DND-41 (cell line): ENCODE data around the gene SYCP2L.

ENCODE experiments used
- CTCF ChIP-seq: IDR thresholded peaks from 2 replicates; pipeline ENCODE4 v1.5.1; 2012; ENCODE audit warnings: borderline replicate concordance, low read length, moderate library complexity, mild to moderate bottlenecking; ENCODE audit not compliant: poor library complexity, severe bottlenecking; ENCODE audit errors: extremely low read depth
- EZH2 ChIP-seq: IDR thresholded peaks from 3 replicates; pipeline ENCODE4 v1.6.1; 2012; ENCODE audit warnings: borderline replicate concordance, low read depth, mild to moderate bottlenecking, moderate library complexity, low read length, inconsistent platforms; ENCODE audit not compliant: severe bottlenecking

GRCh38 chr6:10894958-10895357 is 8.1 kb downstream of the SYCP2L start:
- TF ChIP-seq EZH2 (no peak), CTCF (no peak)
